Left renal cortex interstitium (tissue), 4 donors: ENCODE data around the gene HLA-DRA. TPM values are rescaled to one million over a fixed set of nuclear protein-coding genes. Genes with fewer than 3 reads are reported as not detected.
"Not testable (repeated sequence)": the region's sequence is repeated elsewhere in the genome, so short reads cannot be mapped to it uniquely, and the experiment has no call there.

Experiments
- DNase-seq, 4 donors: peaks; one replicate each; pipeline ENCODE4 v3.0.0-alpha.2; 2013; ENCODE audit warnings: low read depth in 4 of 4, low spot score in 2 of 4, missing footprints in 1 of 4
- polyA plus RNA-seq, 4 donors: library from polyadenylated mRNA; unstranded; fragments of 120-200 nt; gene quantifications; one replicate each; pipeline ENCODE4 v1.2.1, GENCODE V29; 2013; ENCODE audit not compliant: insufficient read length in 4 of 4

The HLA-DRA gene
- polyA plus RNA-seq, 4 donors, result 52.7 to 119 (median 80.0) TPM

DNA sequence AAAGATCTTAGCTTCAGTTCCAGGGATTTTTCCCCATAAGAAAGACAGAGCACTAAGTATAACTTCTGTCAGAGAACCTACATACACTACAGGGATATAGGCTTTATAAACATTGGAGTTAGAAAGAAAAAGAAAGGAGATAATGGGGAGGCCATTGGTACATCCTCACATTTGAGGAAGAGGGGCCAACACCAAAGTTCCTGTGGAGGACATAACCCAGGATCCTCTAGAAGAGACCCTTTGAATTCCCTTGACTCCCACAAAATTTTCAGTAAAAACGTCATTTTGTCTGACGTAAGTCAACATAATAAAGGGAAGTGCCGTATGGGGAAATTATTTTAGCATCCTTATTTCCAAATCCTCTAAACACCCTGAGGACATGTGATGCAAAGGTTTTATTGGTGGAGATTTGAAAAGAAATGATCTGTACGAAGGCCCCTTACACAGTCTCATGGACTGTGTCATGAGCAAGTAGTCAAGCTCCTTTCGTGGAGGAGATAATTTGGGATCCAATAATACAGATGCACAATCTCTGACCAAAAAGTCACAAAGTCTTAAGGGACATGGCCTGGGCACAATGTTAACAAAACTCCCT, 33.2 kb downstream of the HLA-DRA start:
- DNase-seq, result no peak

DNA sequence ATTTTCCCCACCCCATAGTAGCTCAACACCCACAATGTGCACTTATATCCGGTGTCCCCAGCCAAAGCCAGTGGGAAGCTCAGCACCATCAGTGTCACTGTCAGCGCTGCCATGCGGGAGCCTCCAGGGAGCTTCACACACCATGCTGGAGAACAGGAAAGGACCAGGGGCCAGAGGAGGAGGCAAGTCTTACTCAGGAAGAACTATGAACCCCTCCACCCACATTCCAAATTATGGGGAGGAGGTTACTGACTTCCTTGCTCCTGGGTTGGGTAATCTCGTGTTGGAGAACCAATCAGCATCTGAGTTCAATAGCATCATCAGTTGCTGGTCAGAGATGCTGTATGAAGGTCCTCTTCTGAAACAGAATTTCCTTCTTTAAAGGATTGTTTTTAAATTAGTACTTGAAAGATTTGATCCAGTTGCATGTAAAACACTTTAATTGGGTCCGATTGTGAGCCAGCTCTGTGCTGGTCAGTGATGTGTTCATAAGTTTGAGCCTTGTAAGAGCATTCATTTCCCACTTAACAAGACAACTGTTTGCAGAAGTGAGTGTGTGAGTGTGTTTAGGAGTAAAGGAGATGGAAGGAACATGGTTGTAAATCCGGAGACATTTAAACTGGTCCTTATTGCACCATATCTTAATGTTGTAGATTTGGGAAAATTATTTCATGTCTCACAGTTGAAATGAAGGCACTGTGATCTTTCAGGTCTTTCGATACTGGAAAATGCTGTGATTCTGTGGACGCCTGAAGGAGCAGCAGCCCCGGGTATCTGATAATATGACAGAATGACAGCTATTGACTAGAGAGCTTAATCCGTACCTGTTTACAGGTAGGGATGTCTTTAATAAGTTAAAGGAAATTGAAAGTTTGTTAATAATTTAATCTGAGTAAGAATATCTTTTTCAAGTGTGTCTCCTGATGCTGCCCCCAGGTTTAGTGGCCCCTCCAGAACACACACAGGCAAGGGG, 34.0 kb downstream of the HLA-DRA start:
- DNase-seq, result not testable (repeated sequence)

DNA sequence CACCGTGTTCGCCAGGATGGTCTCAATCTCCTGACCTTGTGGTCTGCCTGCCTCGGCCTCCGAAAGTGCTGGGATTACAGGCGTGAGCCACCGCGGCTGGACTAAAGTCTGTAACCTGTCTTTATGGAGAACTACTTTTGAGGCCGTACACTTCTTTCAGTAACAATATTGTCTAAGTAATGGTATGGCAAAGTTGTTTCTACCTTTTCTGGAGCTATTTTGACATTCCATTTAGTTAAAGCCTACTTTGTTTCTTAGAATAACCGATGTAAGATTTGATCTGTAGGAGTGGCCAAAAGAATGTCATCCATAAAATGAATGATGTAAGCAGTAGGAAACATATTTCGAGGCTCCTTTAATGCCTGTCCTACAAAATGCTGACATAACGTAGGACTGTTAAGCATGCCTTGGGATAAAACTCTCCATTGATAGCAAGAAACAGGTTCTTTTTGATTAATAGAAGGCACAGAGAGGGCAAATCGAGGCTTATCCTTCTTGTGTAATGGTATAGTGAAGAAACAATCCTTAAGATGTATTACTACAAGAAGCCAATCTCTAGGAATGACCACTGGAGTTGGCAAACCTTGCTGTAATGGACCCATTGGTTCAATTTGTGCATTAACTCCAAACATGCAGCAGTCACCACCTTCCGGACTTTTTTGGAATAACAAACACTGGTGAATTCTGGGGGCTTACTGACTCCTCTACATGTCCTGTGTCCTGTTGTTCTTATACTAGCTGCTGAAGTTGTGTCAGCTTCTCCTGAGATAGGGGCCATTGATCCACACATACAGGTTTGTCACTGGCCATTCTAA, 35.9 kb downstream of the HLA-DRA start:
- no peak for DNase-seq

DNA sequence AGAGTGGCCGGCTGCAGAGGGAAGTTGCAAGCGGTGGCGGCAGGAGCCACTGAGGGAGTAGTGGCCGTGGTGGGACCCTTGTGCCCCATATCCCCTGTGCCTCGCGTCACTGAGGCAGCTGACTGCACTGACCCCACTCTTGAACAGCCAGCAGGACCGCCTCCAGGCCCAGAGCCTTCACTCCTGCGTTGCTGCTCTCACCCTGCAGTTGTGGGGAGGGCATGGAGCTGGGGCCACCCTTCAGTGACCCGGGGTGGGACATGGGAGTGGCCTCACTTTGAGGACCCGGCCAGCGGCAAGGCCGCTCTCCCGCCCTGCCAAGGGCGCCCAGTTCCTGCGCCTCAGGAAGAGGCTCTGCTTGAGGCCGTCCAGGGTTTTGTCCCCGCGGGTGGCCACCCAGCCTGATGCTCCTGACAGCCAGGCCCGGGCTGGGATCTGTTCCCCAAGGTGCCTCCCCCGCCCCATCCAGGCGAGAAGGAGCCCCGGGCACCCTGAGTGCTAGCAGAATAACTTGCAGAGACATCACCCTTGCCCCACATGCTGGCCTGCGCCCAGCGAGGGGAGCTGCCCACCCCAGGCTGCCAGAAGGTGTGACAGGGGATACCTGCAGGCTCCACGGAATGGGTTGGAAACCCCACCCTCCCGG, 44.4 kb downstream of the HLA-DRA start:
- DNase-seq, result no peak

DNA sequence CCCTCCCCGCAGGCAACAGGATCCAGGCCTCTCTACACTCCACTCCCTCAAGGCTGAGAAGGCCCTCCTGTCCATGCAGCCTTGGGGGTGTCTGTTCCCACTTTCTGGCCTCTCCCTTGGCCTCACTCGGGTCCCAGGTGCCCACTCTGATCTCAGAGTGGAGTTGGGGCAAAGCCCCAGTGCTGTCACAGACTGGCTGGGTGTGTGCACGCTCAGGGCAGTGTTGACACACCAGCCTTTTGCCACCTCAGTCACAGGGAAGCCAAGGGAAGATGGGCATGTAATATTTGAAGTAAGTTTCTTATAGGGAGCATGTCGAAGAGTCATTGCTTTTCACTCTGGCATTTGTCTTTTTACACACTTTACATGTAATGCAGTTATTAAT, 44.9 kb downstream of the HLA-DRA start:
- DNase-seq, result no peak

DNA sequence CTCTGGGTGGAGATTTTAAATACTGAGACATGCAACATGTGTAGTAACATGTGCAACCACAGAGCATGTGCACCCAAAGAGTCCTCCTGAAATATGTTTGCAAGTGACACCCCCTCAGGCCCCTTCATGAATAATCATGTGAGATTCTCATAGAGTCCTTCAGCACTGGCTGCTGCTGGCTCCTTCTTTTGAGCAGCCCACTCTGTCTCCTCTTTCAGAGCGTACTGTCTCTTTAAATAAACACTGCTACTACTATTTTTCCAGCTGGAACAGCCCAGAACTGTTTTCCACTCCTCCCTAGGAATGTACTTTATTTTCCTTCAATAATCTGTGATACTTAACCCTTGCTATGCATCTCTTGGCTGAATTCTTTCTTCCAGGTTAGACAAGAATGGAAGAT, 48.4 kb downstream of the HLA-DRA start:
- no peak for DNase-seq

DNA sequence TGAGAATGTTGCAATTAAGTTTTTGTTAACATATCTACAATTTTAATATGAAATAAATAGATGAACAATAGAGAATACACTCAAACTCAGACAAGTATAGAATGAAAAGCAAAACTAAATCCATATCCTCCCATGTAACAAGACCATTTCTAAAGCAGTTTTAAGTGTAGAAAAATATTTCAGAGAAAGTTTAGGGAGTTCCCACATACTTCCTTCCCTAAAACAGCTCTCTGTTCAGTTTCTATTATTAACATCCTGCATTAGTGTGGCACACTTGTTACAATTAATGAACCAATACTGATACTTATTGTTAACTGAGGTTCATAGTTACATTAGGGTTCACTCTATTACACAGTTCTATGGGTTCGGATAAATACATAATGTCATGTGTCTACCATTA, 52.0 kb downstream of the HLA-DRA start:
- DNase-seq, result no peak

DNA sequence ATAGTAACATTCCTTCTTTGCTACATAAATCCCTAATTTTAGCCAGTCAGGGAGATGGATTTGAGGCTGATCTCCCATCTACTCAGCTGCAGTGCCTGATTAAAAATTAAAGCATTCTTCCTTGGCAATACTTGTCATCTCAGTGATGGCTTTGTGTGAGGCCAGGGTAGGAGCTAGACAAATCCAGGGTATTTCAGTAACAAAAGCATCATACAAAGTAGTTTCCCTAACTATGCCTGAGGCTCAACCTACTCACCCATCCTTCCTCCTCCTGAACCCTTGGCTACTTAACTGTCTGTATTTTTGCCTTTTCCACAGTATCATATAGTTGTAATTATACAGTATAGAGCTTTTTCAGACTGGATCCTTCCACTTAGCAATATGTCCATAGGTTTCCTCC, 52.7 kb downstream of the HLA-DRA start:
- no peak for DNase-seq

Other genes with a start within 250 kb of the HLA-DRA start
- 100 to 1,000 TPM; 150 to 221 (median 179) TPM for gene PBX2, start 249.7 kb upstream of the HLA-DRA start, polyA plus RNA-seq
- gene GPSM3, start 247.2 kb upstream of the HLA-DRA start, polyA plus RNA-seq, result 10 to 100 TPM in 3 of 4 donors, 1 to 10 TPM in 1; 9.5 to 12.0 (median 11.3) TPM
- 10 to 100 TPM; 14.9 to 30.8 (median 18.4) TPM for gene NOTCH4, start 215.8 kb upstream of the HLA-DRA start, polyA plus RNA-seq
- gene TSBP1, start 68.0 kb upstream of the HLA-DRA start, polyA plus RNA-seq, result under 1 TPM in 1 of 4 donors, not detected in 3; 0.24 TPM
- gene BTNL2, start 32.7 kb upstream of the HLA-DRA start, polyA plus RNA-seq, result 1 to 10 TPM in 2 of 4 donors, under 1 TPM in 2; 0.14 to 1.8 (median 0.85) TPM
- gene HLA-DRB5, start 90.4 kb downstream of the HLA-DRA start, polyA plus RNA-seq, result 10 to 100 TPM in 3 of 4 donors, 1 to 10 TPM in 1; 8.3 to 46.3 (median 13.8) TPM
- gene HLA-DRB1, start 150.0 kb downstream of the HLA-DRA start, polyA plus RNA-seq, result 10 to 100 TPM; 23.8 to 58.8 (median 50.9) TPM
- 1 to 10 TPM; 2.6 to 5.7 (median 3.8) TPM for gene HLA-DQA1, start 197.5 kb downstream of the HLA-DRA start, polyA plus RNA-seq
- 10 to 100 TPM in 1 of 4 donors, 1 to 10 TPM in 3; 3.8 to 11.9 (median 7.3) TPM for gene HLA-DQB1, start 226.8 kb downstream of the HLA-DRA start, polyA plus RNA-seq